ENCODE measurements around the gene ANTXR1. TPM values are rescaled to one million over a fixed set of nuclear protein-coding genes. Genes with fewer than 3 reads are reported as not detected.

ANTXR1 gene
- total RNA-seq, 1 experiment from 2014 or later, result 0.27 TPM

- Histone ChIP-seq H3K4me1 (no peaks in the 10 kb centered on the region), H3K36me3 (ENCODE audit: control insufficient read depth, insufficient read depth, low read length) (no peaks in the 10 kb centered on the region), H3K4me3 (ENCODE audit: low read depth, low read length) (no peak overlapping the region), H3K9me3 (no peaks in the 10 kb centered on the region), H3K27me3 (replicated peaks; ENCODE audit: control insufficient read depth, insufficient read depth, low read length) (peaks cover 1% of the 10 kb centered on the region)
- Mint-ChIP-seq H3K4me3 (ENCODE audit: unreplicated experiment) (no peak overlapping the region), H3K27me3 (ENCODE audit: insufficient read depth, unreplicated experiment) (peaks cover 16% of the 10 kb centered on the region), H3K36me3 (ENCODE audit: insufficient read depth, unreplicated experiment) (no peaks in the 10 kb centered on the region), H3K27ac (ENCODE audit: unreplicated experiment) (no peak overlapping the region), H3K4me1 (ENCODE audit: low read depth, unreplicated experiment) (no peaks in the 10 kb centered on the region), H3K9me3 (ENCODE audit: unreplicated experiment) (no peaks in the 10 kb centered on the region)
- no TSS peak for BruUV-seq (replicated peaks)
- no peak for TF ChIP-seq CTCF (IDR thresholded peaks at IDR 0.05; ENCODE audit: insufficient read depth in 1 of 2, low read depth in 1 of 2, low read length in 1 of 2, severe bottlenecking in 1 of 2, unreplicated experiment in 1 of 2)
- ChIA-PET CTCF (no interaction called here), POLR2A (no interaction called here)
- intact Hi-C loops (cut with micrococcal nuclease; ENCODE audit: unreplicated experiment), result no loop called here
- DNase-seq, result no peak
These were observed 229.7 kb downstream of the ANTXR1 start for GRCh38 chr2:69242651-69243051.

- H3K36me3 Mint-ChIP-seq (ENCODE audit: insufficient read depth, unreplicated experiment), result no peaks in the 10 kb centered on the region
- H3K4me1 Mint-ChIP-seq (ENCODE audit: low read depth, unreplicated experiment), result no peaks in the 10 kb centered on the region
- ChIA-PET CTCF (no interaction called here), POLR2A (no interaction called here)
- H3K4me3 Mint-ChIP-seq (ENCODE audit: unreplicated experiment), result no peak overlapping the region
- no peaks in the 10 kb centered on the region for H3K9me3 Mint-ChIP-seq (ENCODE audit: unreplicated experiment)
- Histone ChIP-seq H3K9me3 (no peaks in the 10 kb centered on the region), H3K4me3 (ENCODE audit: low read depth, low read length) (no peak overlapping the region), H3K36me3 (ENCODE audit: control insufficient read depth, insufficient read depth, low read length) (no peaks in the 10 kb centered on the region), H3K4me1 (no peaks in the 10 kb centered on the region), H3K27me3 (replicated peaks; ENCODE audit: control insufficient read depth, insufficient read depth, low read length) (peaks cover 1% of the 10 kb centered on the region)
- TF ChIP-seq CTCF (IDR thresholded peaks at IDR 0.05; ENCODE audit: insufficient read depth in 1 of 2, low read depth in 1 of 2, low read length in 1 of 2, severe bottlenecking in 1 of 2, unreplicated experiment in 1 of 2), result no peak
- no peak overlapping the region for H3K27ac Mint-ChIP-seq (ENCODE audit: unreplicated experiment)
- H3K27me3 Mint-ChIP-seq (ENCODE audit: insufficient read depth, unreplicated experiment), result peaks cover 16% of the 10 kb centered on the region
- intact Hi-C loops (cut with micrococcal nuclease; ENCODE audit: unreplicated experiment), result no loop called here
- no TSS peak for BruUV-seq (replicated peaks)
- DNase-seq, result no peak
These were observed 230.7 kb downstream of the ANTXR1 start for GRCh38 chr2:69243652-69244051.

- BruUV-seq (replicated peaks), result no TSS peak
These were observed 231.9 kb downstream of the ANTXR1 start for GRCh38 chr2:69244882-69245281.

More at GRCh38 chr2:69244882-69245281, 231.9 kb downstream of the ANTXR1 start:
- Histone ChIP-seq H3K9me3 (no peaks in the 10 kb centered on the region), H3K27me3 (replicated peaks; ENCODE audit: control insufficient read depth, insufficient read depth, low read length) (peaks cover 1% of the 10 kb centered on the region), H3K36me3 (ENCODE audit: control insufficient read depth, insufficient read depth, low read length) (no peaks in the 10 kb centered on the region), H3K4me1 (no peaks in the 10 kb centered on the region), H3K4me3 (ENCODE audit: low read depth, low read length) (no peak overlapping the region)
- Mint-ChIP-seq H3K4me1 (ENCODE audit: low read depth, unreplicated experiment) (no peaks in the 10 kb centered on the region), H3K36me3 (ENCODE audit: insufficient read depth, unreplicated experiment) (no peaks in the 10 kb centered on the region), H3K27ac (ENCODE audit: unreplicated experiment) (no peak overlapping the region), H3K27me3 (ENCODE audit: insufficient read depth, unreplicated experiment) (peaks cover 16% of the 10 kb centered on the region), H3K9me3 (ENCODE audit: unreplicated experiment) (no peaks in the 10 kb centered on the region), H3K4me3 (ENCODE audit: unreplicated experiment) (no peak overlapping the region)
- ChIA-PET POLR2A (no interaction called here), CTCF (no interaction called here)
- no peak for TF ChIP-seq CTCF (IDR thresholded peaks at IDR 0.05; ENCODE audit: insufficient read depth in 1 of 2, low read depth in 1 of 2, low read length in 1 of 2, severe bottlenecking in 1 of 2, unreplicated experiment in 1 of 2)
- intact Hi-C loops (cut with micrococcal nuclease; ENCODE audit: unreplicated experiment), result no loop called here
- no peak for DNase-seq

Measured in Caco-2 (cell line).